NCI-H1436 treated with DMSO at 0.1 percent for 48 hours (cell line): ENCODE results near the gene KIAA0825.
"Not testable (repeated sequence)": the region's sequence is repeated elsewhere in the genome, so short reads cannot be mapped to it uniquely, and the experiment has no call there.

Experiments
- DNase-seq: peaks from one replicate; lab custom pipeline; 2025; lab: John Stamatoyannopoulos, UW

The KIAA0825 gene

GRCh38 chr5:94375801-94376200 lies 242.6 kb downstream of the KIAA0825 start:
- no peak for DNase-seq

GRCh38 chr5:94374336-94374735 lies 244.1 kb downstream of the KIAA0825 start:
- no peak for DNase-seq

GRCh38 chr5:94367900-94368299 lies 250.5 kb downstream of the KIAA0825 start:
- DNase-seq, result no peak

- DNase-seq, result no peak
Observed at GRCh38 chr5:94366811-94367210, 251.6 kb downstream of the KIAA0825 start.

- no peak for DNase-seq
Observed at GRCh38 chr5:94362857-94363256, 255.5 kb downstream of the KIAA0825 start.

- DNase-seq, result no peak
Observed at GRCh38 chr5:94361832-94362796, 256.3 kb downstream of the KIAA0825 start.

GRCh38 chr5:94361161-94361560 lies 257.2 kb downstream of the KIAA0825 start:
- no peak for DNase-seq

- no peak for DNase-seq
Observed at GRCh38 chr5:94360382-94361130, 257.8 kb downstream of the KIAA0825 start.

- DNase-seq, result no peak
Observed at GRCh38 chr5:94359880-94360279, 258.5 kb downstream of the KIAA0825 start.

GRCh38 chr5:94355811-94356210 lies 262.6 kb downstream of the KIAA0825 start:
- DNase-seq, result no peak

GRCh38 chr5:94354837-94355485 lies 263.4 kb downstream of the KIAA0825 start:
- not testable (repeated sequence) for DNase-seq

- no peak for DNase-seq
Observed at GRCh38 chr5:94353605-94354004, 264.8 kb downstream of the KIAA0825 start.

- no peak for DNase-seq
Observed at GRCh38 chr5:94347130-94347529, 271.3 kb downstream of the KIAA0825 start.

GRCh38 chr5:94345257-94345656 lies 273.1 kb downstream of the KIAA0825 start:
- no peak for DNase-seq

- no peak for DNase-seq
Observed at GRCh38 chr5:94337617-94338016, 280.8 kb downstream of the KIAA0825 start.

GRCh38 chr5:94335936-94336335 lies 282.5 kb downstream of the KIAA0825 start:
- DNase-seq, result no peak

- no peak for DNase-seq
Observed at GRCh38 chr5:94329115-94329514, 289.3 kb downstream of the KIAA0825 start.

GRCh38 chr5:94326586-94326985 lies 291.8 kb downstream of the KIAA0825 start:
- DNase-seq, result no peak

GRCh38 chr5:94316916-94317838 lies 301.2 kb downstream of the KIAA0825 start:
- no peak for DNase-seq

GRCh38 chr5:94314460-94315131 lies 303.8 kb downstream of the KIAA0825 start:
- DNase-seq, result no peak

GRCh38 chr5:94313696-94314095 lies 304.7 kb downstream of the KIAA0825 start:
- DNase-seq, result no peak
